Measurements from ENCODE around the gene RC3H2.
A peak's percentile ranks its signal among the peaks of the same experiment; 100 is the strongest.
"Not testable (repeated sequence)": the region's sequence is repeated elsewhere in the genome, so short reads cannot be mapped to it uniquely, and the experiment has no call there.

RC3H2 gene

DNA sequence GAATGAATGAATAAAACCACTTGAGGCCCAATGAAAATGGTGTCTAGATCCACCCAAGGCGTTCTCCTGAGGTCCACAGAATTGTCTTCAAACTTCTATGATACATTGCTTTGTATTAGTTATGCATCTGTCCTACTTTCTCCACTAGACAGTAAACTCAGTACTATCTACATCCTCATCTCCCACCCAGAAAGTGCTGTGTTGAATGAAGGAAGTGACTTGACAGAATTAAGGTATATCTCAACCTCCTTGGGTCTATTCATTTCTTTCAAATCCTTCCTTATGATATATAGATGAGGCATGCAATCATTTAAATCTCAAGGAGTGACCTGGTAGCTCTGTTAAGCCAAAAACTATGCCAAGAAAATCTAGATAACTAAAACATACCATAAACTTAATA lies 61.0 kb downstream of the RC3H2 start:
- DNase-seq, result no peak

DNA sequence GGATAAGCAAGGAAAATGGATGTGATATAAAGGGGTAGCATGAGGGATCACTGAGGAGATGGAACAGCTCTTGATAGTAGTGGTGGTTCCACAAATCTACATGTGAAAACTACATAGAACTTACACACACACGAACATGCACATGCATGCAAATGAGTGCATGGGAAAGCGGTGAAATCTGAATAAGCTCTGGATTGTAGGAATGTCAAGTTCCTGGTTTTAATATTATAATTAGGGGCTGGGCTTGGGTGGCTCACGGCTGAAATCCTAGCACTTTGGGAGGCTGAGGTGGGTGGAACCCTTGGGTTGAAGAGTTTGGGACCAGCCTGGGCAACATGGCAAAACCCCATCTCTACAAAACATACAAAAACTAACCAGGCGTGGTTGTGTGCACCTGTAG lies 63.7 kb downstream of the RC3H2 start:
- no peak for DNase-seq

DNA sequence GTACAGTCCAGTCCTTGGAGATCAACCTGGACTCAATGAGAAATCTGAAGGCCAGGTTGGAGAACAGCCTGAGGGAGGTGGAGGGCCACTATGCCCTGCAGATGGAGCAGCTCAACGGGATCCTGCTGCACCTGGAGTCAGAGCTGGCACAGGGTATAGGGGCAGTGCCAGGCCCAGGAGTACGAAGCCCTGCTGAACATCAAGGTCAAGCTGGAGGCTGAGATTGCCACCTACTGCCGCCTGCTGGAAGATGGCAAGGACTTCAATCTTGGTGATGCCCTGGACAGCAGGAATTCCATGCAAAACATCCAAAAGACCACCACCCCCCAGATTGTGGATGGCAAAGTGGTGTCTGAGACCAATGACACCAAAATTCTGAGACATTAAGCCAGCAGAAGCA lies 66.7 kb downstream of the RC3H2 start:
- DNase-seq, result not testable (repeated sequence)

DNA sequence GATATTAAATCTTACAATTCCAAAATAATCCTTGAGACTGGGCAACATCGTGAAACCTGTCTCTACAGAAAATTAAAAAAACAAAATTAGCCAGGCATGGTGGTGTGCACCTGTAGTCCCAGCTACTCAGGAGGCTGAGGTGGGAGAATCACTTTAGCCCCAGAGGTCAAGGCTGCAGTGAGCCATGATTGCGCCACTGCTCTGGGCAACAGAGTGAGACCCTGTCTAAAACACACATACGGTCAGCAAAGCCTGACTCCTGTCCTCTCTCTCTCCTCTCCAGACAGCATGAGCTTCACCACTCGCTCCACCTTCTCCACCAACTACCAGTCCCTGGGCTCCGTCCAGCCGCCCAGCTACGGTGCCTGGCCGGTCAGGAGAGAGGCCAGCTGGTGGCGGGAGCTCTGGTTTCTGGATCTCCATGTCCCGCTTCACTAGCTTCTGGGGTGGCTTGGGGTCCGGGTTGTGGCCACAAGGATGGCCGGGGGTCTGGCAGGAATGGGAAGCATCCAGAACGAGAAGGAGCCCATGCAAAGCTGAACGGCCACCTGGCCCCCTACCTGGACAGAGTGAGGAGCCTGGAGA lies 67.8 kb downstream of the RC3H2 start:
- no peak for DNase-seq

DNA sequence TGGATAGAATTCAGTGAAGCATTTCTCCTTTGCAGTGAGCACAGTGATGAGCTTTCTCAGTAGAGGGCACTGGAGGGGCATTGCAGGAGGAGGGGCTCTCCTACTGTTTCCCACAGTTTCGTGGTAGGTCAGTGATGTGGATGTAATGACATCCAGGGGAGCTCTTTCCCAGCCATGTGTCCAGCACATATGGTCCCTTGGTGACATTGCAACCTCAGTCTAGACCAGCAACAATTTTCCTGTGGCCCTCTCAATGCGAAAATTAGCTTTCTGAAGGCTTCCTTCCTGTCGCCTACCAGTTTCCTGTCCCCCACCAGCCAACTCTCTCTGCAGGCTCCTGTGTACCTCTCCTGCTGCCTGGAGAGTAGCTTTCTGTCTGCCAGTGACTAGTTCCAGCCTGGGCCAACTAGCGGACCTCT lies 69.8 kb downstream of the RC3H2 start:
- peak; percentile 14 for DNase-seq

DNA sequence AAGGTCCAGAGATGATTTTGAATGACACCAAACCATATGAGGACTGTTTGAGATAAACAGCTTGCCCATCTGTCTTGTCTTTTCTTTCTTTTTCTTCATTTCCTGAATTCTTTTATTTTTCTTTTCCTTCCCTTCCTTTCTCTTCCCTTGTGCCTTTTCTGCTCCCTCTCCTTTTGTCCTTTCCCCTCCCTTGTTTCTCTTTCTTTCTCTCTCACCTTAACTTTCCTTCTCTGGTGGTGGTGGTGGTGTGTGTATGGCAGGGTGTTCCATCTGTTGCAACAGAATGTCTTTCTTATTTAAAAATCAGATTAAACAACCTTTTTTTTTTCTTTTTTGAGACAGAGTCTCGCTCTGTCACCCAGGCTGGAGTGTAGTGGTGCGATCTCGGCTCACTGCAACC lies 73.0 kb downstream of the RC3H2 start:
- DNase-seq, result no peak

DNA sequence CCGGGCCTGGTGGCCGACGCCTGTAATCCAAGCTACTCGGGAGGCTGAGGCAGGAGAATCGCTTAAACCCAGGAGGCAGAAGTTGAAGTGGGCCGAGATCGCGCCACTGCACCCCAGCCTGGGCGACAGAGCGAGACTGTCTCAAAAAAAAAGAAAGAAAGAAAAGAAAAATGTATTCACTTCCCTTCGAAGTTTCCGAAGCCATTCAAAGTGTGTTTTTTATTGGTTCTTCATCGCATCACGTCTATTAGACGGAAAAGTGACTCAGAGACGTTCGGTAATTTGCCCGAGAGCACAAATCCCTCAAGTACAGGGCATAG lies 76.2 kb downstream of the RC3H2 start:
- DNase-seq, result not testable (repeated sequence)

DNA sequence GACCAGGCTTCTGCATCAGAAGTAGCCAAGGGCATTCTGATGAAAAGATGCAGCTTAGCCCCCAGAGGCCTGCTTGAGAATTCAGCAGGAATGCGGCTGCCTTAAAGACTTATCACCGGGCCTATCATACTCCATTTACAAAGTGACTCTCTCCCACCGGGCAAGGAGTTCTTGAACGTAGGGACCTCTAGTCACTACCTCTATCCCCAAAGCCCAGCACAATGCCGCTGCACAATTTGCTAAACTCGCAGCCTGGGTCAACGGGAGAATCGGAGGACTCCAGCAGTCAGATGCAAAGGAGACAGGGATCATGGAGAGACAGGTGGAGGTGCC lies 77.4 kb downstream of the RC3H2 start:
- no peak for DNase-seq

DNA sequence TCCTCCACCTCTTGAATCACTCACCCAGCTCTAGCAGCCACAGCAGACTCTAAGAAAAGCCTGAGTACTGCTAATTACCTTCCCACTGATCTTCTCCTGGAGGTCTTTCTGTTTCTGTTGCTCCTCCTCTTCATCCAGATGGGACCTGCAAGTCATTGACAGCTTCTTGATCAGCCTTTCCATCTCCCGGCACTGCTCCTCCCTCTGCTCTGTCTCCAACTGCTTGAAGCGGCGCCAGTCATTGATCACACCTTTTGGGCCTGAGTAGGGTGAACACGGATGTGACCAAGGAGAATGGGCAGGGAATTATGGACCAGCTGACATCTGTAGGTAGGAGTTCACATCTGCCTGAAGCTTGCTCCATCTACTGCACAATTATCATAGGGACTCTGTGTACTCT lies 82.2 kb downstream of the RC3H2 start:
- DNase-seq, result no peak

DNA sequence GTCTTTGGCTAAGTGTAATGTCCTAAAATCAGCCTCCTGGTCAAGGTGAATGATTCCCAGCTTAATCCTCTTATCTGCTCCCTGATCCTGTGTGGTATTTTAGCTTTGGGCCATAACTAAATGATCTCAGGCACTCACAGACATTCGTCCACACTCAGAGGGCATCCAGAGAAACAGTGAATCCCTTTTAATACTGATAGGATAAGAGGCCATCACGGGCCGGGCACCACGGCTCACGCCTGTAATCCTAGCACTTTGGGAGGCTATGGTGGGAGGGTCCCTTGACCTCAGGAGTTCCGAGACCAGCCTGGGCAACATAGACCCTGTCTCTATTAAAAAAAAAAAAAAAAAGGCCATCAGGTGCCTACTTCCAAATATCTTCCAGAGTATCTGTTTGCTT lies 83.1 kb downstream of the RC3H2 start:
- no peak for DNase-seq

DNA sequence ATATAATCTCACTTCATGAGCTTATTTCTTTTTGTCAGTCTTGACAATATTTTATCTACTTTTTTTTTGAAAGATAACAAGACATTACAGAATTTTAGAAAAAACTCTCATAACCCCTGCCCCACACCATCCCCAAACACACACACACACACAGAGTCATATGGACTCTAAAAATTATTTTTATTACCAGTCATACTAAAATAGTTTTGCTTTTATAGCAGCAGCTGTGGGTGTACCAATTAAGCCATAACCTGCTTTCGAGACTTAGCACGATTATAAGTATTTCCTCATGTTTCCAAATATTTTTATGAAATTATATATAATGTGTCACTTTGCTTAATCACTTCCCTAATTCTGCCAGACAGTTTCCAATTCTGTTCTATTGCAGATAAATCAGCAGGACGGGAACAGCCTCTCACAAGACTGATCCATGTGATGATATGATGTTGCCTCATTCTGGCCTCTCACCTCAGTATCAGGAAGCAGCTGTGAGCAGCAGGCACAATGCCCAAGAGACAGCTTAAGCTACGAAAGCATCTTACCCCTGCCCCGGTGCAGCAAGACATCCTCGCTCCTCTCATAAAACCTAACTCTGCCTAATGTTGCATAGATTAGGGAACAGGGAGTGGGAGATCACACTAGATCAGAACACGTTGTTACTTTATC lies 83.7 kb downstream of the RC3H2 start:
- no peak for DNase-seq

DNA sequence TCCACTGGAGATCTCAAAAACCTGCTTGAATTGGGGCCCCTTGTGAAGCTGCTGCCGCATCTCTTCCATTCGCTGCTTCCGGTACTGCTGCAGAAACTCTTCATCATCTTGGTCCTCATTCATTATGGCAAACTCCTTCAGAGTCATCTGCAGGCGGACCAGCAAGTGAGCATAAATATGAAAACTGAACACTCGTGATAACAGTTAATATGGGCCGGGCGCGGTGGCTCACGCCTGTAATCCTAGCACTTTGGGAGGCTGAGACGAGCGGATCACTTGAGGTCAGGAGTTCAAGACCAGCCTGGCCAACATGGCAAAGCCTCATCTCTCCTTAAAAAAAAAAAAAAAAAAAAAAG lies 84.7 kb downstream of the RC3H2 start:
- no peak for DNase-seq

DNA sequence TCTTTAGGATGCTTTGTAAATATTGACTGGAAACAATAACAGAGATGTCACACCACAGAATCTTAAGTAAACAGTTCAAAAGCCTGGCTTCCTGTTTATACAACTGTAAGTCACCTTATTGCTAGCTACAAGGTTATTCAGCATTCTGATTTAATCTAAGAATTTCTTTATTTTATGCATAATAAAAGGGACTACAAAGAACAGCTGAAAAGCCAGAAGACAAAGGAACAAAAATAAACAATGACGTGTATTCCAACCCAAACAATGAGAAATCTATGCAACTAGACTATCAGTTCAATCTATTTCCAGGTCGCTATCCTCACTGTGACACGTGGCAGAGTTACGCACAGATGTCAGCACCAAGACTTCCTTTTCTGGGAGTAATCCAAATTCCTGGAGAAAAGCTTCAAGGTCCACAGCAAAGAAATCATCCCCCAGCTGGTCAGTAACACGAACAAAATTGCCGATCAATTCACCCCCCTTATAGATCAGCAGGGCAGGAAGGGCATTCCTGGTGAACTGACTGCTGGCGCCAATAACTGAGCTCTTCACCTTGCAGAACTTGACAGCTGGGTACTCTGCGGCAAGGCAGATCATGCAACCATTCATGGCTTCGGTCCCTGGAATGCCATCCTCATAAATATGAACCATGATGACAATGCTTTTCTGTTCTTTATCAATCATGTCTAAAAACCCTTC lies 85.2 kb downstream of the RC3H2 start:
- DNase-seq, result no peak

DNA sequence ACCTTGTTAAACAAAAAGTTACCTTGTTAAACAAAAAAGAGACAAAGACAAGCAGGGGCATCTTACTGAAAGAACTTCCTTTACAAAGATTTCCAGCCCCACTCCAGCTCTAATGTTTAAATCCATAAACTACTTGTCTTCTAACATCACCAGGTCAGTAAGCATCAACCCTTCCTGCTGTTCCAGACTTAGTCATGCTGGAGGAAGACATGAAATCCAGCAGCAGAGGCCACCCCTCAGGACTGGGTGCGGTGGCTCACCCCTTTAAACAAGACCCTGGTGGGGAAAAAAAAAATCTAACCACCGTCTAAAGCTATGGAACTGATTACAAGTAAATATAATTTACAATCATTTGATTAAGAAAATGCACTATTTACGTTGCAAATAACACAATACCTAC lies 85.8 kb downstream of the RC3H2 start:
- DNase-seq, result no peak

DNA sequence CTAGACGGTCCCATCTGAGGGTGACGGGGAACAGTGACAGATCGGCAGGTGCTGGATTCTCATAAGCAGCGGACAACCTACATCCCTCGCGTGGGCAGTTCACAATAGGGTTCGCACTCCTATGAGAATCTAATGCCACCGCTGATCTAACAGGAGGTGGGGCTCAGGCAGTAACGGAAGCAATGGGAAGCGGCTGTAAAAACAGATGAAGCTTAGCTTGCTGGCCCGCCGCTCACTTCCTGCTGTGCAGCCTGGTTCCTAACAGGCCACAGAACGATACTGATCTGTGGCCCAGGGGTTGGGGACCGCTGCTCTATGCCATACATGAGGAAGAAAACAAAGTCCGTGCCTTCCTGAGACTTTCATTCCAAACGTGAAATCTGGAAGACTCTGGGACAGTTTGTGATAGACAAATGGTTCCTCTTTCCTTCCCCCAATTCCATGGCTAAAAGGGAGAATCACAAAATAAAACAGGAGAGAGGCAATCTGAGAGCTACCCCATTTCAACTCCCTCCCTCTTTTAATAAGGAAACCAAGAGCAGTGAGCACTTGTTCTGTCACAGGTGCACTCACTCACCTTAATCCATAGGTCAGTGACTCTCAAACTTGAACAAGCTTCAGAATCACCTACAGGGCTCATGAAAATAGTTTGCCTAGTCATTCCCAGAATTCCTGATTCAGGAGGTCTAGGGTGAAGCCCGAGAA lies 88.8 kb downstream of the RC3H2 start:
- DNase-seq, result peak; percentile 45

DNA sequence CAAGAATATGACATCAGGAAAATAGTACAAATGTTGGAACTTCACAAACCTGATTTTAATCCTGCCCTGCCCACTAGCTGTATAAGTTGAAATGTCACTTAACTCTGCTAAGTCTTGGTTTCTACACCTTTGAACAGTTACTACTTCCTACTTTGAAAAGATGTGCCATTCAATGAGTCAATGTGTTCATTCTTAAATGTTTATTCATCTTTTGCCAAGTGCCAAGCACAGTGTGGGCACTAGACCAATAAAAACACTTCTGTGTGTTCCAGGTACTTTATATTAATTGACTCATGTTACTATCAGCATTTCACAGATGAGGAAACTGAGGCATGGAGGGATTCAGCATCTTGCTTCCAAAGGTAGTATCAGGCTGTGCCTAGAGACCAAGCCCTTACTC lies 89.6 kb downstream of the RC3H2 start:
- DNase-seq, result no peak

DNA sequence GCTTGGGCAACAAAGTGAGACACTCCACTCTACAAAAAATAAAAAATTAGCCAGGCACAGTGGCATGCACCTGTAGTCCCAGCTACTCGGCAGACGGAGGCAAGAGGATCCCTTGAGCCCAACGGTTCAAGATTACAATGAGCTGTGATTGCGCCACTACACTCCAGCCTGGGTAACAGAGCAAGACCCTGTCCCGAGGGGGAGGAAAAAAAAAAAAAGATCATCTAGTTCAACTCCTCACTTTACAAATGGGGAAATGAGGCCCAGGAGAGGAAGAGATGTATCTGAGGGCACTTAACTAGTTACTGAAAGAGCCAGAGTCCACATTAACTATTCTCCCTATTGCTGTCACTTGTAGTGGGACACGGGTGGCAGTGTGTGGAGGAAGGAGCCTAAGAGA lies 90.6 kb downstream of the RC3H2 start:
- no peak for DNase-seq

DNA sequence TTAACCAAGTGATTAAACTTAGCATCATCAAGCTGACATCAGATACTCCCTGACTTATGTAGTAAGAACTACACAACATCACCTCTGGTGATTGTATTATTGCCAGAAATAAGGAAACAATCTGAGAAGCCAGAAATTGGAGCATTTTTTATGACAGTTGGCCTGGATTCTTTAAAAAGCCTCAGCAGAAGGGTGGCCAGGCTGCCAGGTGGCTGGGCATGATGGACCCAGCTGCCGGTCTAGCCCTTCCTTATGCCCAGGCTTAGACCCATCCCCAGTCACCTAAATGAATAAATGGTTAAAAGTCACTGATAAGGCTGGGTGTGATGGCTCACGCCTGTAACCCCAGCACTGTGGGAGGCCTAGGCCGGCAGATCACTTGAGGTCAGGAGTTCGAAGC lies 92.4 kb downstream of the RC3H2 start:
- no peak for DNase-seq

DNA sequence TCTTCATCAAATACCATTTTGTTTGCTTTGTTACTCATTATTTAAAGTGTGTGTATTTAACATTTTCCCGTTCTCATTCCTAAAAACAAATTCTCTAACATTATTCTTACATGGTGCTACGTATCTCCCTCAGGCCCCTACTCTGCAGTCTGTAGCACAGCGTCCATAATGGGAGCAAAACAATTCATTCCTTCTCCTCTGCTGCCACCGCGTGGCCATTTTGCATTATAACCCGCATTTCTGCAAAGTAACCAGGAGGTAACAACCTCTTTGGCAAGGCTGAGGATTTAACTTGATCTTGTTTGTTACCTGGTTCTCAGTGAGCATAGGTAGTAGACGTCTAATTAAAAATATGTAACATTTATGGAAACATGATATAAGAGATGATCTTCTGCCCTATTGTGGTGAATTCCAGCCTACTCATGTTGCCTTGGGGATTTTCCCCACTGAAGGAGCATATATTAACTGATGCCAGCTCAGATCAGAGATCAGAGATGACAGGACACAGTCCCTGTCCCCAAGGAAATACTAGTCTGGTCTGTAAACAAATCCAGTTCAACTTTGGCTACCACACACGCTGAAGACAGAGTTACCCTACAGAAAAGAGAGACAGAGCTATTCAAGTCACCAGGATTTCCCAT lies 94.7 kb downstream of the RC3H2 start:
- DNase-seq, result peak; percentile 64

DNA sequence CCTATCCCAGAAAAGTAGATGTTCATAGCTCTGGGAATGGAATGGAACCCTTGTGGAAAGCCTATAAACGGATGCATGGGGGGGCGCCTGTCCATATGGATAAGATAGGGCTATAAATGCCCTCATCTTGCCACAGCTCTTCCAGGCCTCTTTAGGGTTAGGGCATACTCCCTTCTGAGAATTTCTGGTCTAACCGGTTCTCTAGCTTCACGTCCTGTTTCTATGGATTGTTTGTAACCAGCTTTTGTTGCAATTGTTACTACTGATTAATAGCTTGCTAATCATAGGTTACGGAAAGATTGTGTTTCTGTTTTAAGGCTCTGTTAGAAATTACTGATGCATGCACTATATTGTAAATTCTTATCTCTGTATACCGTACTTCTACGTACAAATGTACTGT lies 95.9 kb downstream of the RC3H2 start:
- not testable (repeated sequence) for DNase-seq

DNA sequence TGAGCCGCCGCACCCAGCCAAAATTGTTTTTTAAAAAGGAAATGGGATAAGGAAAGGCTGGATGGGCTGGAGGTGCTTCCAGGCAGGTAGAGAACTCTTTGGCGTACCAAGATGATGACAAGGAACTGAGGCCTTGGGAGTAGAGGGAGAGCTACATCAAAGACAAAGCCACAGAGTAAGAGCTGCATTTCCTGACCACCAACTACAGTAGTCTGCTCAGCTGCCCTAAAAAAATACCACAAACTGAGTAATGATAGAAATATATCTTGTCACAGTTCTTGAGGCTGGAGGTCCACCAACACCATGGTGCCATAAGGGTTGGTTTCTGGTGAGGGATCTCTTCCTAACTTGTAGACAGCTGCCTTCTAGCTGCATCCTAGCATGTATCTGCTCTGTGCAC lies 97.0 kb downstream of the RC3H2 start:
- no peak for DNase-seq

DNA sequence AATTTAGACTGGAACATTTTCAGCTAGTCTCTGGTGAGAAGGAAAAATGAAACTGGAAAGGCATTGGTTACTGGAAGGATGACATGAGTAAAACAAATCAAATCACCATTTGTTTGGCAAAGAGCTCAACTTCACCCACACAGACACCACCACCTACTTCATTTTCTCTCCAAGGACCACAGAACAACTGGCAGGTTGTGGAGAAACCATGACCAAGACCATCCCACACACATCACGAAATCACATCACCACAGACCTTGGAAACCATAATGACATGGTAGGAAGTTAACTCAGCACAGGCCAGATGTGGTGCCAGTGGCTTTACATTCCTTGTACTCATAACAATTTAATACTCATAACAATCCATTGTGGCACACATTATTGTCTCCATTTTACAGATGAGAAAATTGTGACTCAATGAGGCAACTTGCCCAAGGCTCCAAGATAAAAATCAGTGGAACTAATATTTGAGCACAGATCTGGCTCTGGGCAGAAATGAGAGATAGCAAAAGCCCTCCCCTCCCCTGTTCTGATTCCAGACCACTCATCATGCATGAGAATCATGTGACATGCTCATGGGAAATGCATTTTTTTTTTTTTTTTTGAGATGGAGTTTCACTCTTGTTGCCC lies 97.8 kb downstream of the RC3H2 start:
- no peak for DNase-seq

DNA sequence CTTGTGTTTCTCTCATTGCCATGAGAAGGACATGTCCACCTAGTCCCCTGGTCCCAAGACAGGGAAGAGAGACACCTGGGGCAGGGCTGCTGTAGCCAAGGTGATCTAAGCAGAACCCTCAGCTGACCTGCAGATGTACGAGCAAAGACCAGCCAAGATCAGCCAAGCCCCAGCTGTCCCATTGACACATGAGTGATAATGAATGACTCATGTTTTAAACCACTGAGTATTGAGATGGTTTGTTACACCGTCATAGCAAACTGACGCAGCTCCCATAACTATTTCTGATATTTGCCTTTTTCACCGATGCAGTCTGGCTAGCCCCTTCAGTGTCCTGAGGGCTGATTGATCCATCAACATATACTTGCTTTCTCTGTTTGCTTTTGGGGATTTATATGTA lies 98.5 kb downstream of the RC3H2 start:
- no peak for DNase-seq

All from central memory CD4-positive, alpha-beta T cell (primary cell).